ENCODE measurements around the gene CRYGA.
"Not testable (repeated sequence)": the region's sequence is repeated elsewhere in the genome, so short reads cannot be mapped to it uniquely, and the experiment has no call there.

CRYGA gene

DNA sequence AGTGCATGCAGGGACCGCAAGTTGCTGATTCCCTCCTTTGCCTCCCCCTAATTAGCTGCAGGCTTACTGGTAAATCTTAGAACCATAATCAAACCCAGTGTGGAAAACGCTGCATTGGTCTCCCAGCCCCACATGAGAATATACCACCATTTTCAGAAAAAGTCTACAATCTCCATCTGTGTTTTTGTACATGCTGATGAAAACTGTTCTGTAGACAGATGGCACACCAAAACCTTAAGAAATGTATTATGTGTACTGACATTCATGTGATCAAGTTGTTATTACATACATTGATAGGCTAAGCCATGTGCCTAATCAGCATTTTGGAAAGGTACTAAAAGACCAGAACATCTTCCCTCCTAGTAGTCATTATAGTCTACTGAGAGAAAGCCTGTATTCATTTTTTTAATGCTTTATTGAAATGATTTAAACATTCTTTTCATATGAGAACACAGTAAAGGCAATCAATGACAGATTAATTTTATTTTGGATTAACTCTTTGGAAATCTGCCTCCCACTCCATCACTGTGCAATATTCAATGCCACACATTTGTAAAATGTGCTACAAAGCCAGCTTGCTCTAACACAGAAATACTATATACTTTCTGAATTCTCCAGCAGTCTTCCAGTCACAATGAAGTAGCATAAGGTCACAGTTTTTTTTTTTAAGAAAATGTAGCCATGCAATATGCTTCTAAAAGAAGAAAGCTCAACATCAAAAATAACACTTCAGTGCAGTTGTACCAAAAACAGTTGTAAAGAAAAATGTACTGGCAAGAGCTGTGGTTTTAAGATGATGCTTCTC lies 1.8 kb upstream of the CRYGA start:
- no peak for DNase-seq (ENCODE audit: low read depth in 3 of 3)

GRCh38 chr2:208156439-208156838 lies 7.0 kb downstream of the CRYGA start:
- DNase-seq (ENCODE audit: low read depth in 3 of 3) = no peak

DNA sequence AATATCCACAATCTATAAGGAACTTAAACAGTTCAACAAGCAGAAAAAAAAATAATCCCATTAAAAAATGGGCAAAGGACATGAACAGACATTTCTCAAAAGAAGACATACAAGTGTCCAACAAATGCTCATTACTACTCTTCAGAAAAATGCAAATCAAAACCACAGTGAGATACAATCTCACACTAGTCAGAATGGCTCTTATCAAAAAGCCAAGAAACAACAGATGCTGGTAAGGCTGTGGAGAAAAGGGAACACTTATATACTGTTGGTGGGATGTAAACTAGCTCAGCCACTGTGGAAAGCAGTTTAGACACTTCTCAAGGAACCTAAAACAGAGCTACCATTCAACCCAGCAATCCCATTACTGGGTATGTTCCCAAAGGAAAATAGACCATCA lies 10.2 kb downstream of the CRYGA start:
- no peak for DNase-seq (ENCODE audit: low read depth in 3 of 3)

DNA sequence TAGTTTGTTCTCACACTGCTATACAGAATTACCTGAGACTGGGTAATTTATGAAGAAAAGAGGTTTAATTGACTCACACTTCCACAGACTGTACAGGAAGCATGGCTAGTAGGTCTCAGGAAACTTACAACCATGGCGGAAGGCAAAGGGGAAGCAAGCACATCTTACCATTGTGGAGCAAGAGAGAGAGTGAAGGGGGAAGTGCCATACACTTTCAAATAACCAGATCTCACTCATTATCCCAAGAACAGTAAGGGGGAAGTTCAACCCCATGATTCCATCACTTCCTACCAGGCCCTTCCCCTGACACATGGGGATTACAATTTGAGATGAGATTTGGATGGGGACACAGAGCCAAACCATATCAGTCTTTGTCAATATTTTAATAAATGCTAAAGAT lies 12.4 kb downstream of the CRYGA start:
- DNase-seq (ENCODE audit: low read depth in 3 of 3) = no peak

DNA sequence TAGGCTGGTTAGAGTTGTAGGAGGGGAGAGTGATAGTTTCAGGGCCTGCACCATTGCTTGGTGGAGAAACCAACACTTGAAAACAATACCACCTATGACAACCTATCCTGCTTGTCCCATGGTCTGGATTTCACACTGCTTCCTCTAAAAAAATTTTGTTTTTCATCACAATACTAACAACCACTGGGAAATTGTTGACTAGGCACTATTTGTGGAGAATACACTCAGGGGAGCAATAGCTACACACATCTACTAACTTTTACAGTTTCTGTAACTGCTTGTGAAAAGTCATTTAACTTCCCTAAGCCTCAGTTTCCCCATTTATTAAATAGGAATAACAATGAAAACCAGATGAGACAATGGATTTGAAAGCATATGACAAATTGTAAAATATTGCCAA lies 13.3 kb downstream of the CRYGA start:
- DNase-seq (ENCODE audit: low read depth in 3 of 3) = no peak

DNA sequence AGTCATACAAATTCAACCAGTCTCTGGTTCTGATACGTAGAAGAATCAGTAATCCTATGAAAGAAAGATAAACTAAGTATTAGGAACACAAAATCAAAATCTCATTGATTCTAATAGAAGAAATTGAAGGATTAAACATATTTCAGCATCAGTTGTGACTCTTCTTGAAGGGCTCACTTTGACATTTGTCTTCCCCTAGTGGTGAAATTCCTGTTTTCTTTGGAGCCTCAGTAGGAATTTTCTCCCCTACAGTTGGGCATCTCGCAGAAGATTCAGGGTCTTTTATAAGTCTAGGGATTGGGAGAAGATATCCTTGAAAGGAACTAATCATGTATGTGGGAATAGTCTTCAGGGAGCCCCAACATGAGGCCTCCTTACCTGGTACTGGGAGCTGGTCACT lies 14.6 kb downstream of the CRYGA start:
- no peak for DNase-seq (ENCODE audit: low read depth in 3 of 3)

DNA sequence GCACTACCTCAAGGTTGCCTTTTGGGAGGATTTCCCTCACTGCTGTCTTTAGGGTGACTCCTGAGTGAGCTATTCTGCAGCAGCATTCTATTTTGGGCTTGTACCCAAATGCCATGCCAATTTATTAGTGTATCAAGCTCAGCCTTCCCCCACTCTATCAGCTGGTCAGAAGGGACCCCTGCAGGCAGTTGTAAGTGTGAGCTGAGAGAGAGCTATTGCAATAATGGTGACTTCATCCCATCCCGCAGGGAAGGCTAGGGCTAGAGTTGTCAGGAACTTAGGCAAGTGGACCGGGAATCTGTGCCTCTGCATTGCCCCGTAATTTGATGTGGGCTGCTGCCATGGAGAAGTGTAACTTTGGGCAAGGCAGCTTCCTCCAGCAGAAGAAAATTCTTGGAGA lies 15.6 kb downstream of the CRYGA start:
- DNase-seq (ENCODE audit: low read depth in 3 of 3) = no peak

DNA sequence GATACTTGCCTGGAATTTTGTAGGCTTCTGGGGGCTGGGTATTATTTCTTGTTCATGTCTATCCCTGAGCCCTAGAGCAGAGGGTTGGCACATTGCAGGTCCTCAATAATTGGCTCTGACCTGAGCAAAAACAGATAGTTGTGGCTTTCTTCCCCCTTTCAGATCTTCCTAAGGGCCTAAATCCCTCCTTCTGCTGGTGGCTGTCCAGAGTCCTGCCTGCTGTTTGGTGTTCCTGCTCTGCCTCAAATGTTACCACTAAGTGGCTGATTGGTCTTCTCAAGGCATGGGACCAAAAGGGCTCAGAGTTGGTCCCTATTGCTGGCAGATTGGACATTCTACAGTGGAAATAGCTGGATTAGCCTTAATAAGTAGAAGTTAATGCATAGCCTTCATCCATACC lies 16.4 kb downstream of the CRYGA start:
- DNase-seq (ENCODE audit: low read depth in 3 of 3) = no peak

DNA sequence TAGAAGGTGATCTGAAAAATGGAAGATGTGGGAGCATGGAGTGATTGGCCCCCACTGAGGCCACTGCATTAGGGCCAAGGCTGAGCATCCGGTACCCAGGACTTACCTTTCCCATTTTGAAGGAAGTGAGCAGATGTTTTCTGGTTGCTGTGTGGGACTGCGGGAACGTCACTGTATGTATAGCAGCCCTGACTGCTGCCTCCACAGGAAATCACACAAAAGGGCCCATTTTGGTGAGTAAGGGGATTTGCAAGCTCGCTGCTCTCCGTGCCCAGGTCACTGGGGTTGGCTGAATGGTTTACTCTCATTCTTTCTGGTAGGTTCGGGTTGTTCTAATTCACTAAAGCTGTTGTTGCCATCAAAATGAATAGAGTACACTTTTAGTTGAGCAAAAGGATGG lies 17.4 kb downstream of the CRYGA start, which contains the start of gene CRYGB:
CRYGB (minus strand) TSS at position 153 of the 400 bp plus-strand sequence; CDS start at position 115, 38 bp downstream.
- DNase-seq (ENCODE audit: low read depth in 3 of 3) = no peak

GRCh38 chr2:208142925-208143799 lies 20.2 kb downstream of the CRYGA start:
- DNase-seq (ENCODE audit: low read depth in 3 of 3) = no peak

GRCh38 chr2:208142240-208142924 lies 21.0 kb downstream of the CRYGA start:
- DNase-seq (ENCODE audit: low read depth in 3 of 3) = no peak

DNA sequence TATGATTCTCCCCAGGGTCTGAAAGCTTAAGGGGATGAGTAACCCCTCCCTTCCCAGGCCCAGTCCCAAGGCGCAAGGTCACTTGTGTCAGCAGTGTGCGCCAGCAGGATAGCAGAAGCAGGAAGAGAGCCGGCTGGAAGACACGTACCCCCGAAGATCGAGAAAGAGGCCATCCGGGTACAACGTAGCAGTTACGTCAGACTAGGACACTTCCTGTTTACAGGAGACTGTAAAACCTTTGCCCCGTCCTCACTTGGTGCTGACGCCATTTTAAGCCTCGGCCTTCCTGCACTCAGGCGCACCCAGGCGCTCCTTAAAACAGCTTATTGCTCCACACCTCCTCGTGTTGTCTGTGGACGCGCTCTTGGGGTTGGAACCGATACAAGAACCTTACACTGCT lies 23.9 kb downstream of the CRYGA start:
- no peak for DNase-seq (ENCODE audit: low read depth in 3 of 3)

DNA sequence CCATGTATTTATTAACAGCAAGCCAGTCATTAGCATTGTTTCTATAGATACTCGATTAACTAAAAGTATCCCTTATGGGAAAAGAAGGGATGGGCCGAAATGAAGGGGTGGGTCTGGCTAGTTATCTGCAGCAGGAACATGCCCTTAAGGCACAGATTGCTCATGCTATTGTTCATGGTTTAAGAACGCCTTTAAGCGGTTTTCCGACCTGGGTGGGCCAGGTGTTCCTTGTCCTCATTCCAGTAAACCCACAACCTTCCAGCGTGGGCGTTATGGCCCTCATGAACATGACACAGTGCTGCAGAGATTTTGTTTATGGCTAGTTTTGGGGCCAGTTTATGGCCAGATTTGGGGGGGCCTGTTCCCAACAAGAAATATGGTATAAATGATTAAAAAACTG lies 25.1 kb downstream of the CRYGA start:
- DNase-seq (ENCODE audit: low read depth in 3 of 3) = not testable (repeated sequence)

- DNase-seq (ENCODE audit: low read depth in 3 of 3) = no peak
Observed at GRCh38 chr2:208136716-208137094, 26.7 kb downstream of the CRYGA start.

DNA sequence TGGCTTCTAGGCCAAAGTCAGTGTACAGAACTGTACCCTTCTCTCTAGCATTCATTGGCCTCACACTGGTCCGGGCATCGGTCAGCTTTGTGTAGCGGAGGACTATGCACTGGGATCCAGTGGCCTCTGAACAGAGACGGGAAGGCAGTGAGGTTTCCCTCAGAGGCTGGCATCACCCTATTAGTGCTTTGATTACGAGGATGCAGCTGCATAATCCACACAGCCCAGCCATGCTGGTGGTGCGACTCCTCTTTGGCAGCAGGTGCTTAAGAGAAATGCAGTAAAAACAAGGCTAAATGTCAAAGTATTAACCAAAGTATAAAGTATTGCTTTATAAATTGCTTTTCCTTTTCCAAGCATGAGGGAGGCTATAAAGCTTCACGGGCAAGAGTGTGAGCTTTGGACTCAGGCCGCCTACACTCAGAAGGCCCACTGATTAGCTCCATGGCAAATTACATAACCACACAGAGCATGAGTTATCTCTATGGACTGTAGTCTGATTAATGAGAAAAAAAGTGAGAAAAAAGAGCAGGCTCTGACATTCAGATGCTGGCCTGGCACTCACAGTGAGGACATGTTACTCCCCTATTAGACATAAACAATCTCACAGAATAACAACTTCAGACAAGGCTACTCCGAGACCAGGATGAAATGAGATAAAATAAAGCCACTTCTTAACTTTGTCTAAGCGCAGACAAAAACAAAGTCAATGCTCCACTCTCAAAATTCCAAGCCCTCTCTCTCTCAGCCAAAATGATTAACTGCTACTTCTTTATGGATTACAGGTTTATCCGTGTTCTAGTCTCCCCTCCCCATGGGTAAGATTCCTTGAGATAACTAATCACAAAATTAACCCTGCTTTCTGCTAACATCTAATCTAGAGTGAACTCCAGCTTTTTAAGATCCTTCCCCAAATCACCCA lies 27.3 kb downstream of the CRYGA start:
- no peak for DNase-seq (ENCODE audit: low read depth in 3 of 3)

- DNase-seq (ENCODE audit: low read depth in 3 of 3) = no peak
Observed at GRCh38 chr2:208134928-208135586, 28.3 kb downstream of the CRYGA start.

DNA sequence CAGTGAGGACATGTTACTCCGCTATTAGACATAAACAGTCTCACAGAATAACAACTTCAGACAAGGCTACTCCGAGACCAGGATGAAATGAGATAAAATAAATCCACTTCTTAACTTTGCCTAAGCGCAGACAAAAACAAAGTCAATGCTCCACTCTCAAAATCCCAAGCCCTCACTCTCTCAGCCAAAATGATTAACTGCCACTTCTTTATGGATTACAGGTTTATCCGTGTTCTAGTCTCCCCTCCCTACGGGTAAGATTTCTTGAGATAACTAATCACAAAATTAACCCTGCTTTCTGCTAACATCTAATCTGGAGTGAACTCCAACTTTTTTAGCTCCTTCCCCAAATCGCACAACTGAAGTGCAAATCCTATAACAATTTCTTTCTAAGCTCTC lies 32.7 kb downstream of the CRYGA start:
- no peak for DNase-seq (ENCODE audit: low read depth in 3 of 3)

DNA sequence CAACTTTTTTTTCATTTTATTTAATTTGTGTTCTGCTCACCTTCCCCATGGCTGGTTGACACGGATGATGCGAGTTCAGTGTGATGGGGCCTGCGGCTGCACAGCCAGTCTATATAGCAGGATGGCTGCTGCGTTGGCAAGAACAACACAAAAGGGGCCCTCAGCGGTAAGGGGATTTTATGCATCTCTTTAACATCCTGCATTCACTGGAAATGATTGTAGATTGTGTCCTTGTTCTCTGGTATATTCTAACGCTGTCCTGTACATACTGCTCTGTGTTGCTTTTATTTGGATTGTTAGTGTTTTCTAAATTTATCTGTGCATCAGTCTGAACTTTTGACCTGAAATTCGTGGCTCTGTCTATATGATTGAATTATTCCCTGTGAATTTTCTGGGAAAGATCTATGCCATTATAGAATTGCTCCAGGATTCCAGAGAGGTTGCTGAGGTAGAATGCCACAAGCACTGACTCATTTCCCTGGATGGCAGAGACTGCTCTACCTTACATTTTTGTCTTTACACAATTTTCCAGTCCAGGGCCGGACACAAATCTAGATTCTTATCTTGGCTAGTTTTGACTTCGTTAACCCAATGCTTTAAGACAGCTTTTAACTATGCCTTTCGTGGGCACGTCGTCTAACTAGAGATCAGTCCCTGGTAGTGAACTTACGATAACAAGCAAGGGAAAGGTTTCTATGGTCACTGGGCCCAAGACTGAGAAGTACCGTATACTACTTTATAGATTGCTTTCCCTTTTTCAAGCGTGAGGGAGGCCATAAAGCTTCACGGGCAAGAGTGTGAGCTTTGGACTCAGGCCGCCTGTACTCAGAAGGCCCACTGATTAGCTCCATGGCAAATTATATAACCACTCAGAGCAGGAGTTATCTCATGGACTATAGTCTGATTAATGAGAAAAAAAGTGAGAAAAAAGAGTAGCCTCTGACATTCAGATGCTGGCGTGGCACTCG lies 33.4 kb downstream of the CRYGA start, which contains the start of gene CRYGC:
CRYGC (minus strand) TSS at position 85 of the 968 bp plus-strand sequence; CDS start at position 49, 36 bp downstream.
- no peak for DNase-seq (ENCODE audit: low read depth in 3 of 3)

DNA sequence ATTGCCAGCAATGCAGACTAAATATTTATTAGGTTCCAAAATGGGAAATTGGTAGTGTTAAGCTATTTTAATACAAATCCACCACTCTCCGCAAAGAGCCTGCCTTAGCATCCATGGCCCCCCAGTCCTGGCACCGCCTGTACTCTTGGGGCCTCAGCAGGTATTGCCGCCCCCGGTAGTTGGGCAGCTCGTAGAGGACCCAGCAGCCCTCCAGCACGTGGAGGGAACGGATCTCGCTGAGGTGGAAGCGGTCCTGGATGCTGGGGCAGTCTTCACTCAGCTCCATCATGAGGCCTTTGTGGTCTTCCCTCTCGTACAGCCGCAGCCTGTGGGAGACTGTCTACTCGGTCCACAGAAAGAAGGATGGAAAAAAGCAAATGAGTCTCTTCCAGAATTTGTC lies 35.3 kb downstream of the CRYGA start:
- DNase-seq (ENCODE audit: low read depth in 3 of 3) = no peak

Data from stimulated activated CD4-positive, alpha-beta T cell treated with anti-CD3 and anti-CD28 coated beads, TNF-alpha, amount 100 ng/mL, for 48 hours (primary cell).